HL-60 (cell line): Measurements from ENCODE around the gene CYS1.

ENCODE experiments used
- DNase-seq, 2 experiments: peaks; one replicate each; pipeline ENCODE4 v3.0.0-alpha.2; 2010 to 2020; ENCODE audit warnings: low read depth in 1 of 2, low spot score in 1 of 2
- H3K27ac ChIP-seq: fragments of 250-450 bp; sonication (Bioruptor Pico); replicated peaks from 2 replicates; pipeline ENCODE4 v1.5.1; 2020; ENCODE audit warnings: mild to moderate bottlenecking, moderate library complexity
- H3K27me3 ChIP-seq: fragments of 250-450 bp; sonication (Bioruptor Pico); 2 replicates; pipeline ENCODE4 v1.5.1; 2021; ENCODE audit warnings: mild to moderate bottlenecking, moderate library complexity; ENCODE audit not compliant: insufficient read depth, poor library complexity, severe bottlenecking
- H3K4me3 ChIP-seq: replicated peaks from 2 replicates; pipeline ENCODE4 v1.5.1; 2011; ENCODE audit warnings: mild to moderate bottlenecking, control low read depth, low read length; ENCODE audit not compliant: insufficient read depth
- CTCF ChIP-seq: IDR thresholded peaks from one replicate; pipeline ENCODE4 v1.5.1; 2011; ENCODE audit warnings: low read length, control low read depth, inconsistent platforms; ENCODE audit not compliant: insufficient read depth
- GABPA ChIP-seq: IDR thresholded peaks from 2 replicates; pipeline ENCODE4 v1.6.1; 2012; ENCODE audit warnings: low read depth
- POLR2AphosphoS5 ChIP-seq: IDR thresholded peaks from 2 replicates; pipeline ENCODE4 v1.6.1; 2012; ENCODE audit warnings: low read depth
- REST ChIP-seq: IDR thresholded peaks from 2 replicates; pipeline ENCODE4 v1.6.1; 2012; ENCODE audit warnings: low read depth; ENCODE audit not compliant: insufficient replicate concordance
- SPI1 ChIP-seq: IDR thresholded peaks from 2 replicates; pipeline ENCODE4 v1.6.1; 2012; ENCODE audit warnings: low read depth, mild to moderate bottlenecking, borderline replicate concordance

Gene CYS1

GRCh38 chr2:10103179-10103578 is 23.0 kb upstream of the CYS1 start:
- no peak for TF ChIP-seq SPI1
- TF ChIP-seq REST, result no peak
- TF ChIP-seq CTCF, result no peak
- TF ChIP-seq POLR2AphosphoS5, result no peak
- TF ChIP-seq GABPA, result no peak
- no peaks in the 10 kb centered on the region for H3K27me3 ChIP-seq
- no peak for DNase-seq
- H3K27ac ChIP-seq, result no peak overlapping the region
- H3K4me3 ChIP-seq, result no peak overlapping the region

- Histone ChIP-seq H3K27me3 (no peaks in the 10 kb centered on the region), H3K4me3 (no peak overlapping the region), H3K27ac (no peak overlapping the region)
- DNase-seq, result no peak
- no peak for TF ChIP-seq POLR2AphosphoS5
- TF ChIP-seq CTCF, result no peak
- no peak for TF ChIP-seq SPI1
- no peak for TF ChIP-seq REST
- TF ChIP-seq GABPA, result no peak
Measured at GRCh38 chr2:10101491-10101890, 21.3 kb upstream of the CYS1 start.

DNA sequence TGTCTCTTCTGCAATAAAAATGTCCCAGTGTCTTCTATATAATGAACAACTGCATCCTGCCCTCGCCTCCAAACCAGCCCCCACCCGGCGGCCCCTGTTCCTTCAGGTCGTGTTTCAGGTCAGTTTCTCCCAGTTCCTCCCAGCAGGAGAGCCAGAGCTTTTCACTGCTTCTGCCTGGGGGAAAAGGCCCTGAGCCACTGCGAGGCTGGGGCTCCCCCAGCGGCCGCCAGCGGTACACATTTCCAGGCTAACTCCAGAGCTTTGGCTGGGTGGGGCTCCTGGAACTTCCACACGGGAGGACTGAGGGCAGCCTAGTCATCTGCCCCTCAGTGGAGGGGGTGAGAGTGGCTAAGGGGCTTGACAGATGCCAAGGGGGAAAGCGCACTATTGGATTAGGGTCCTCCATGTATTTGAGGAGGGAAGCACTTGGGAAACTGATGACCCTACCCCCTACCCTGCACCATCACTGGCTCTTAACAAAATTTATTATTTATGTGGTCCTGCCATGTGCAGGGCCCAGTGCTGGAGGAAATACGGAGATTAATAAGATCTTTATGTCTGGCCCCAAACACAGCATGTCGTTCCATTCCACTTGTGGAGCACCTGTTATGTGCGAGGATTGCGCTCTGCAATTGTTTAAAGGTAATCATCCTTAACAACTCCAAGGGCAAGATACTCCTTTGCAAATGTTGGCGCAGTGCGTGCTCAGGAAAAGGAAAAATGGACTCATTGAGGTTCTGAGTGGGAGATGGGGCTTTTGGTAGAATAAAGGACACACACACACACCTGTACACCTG is 17.3 kb upstream of the CYS1 start:
- TF ChIP-seq REST (no peak), SPI1 (no peak), GABPA (no peak), CTCF (peak; percentile 79), POLR2AphosphoS5 (no peak)
- DNase-seq, result peak in 1 of 2 experiments; percentile 53
- Histone ChIP-seq H3K27me3 (peaks cover 2% of the 10 kb centered on the region), H3K4me3 (no peak overlapping the region), H3K27ac (no peak overlapping the region)
